Chondrocyte (in vitro differentiated cells): Measurements from ENCODE around the gene CNST. TPM values are rescaled to one million over a fixed set of nuclear protein-coding genes. Genes with fewer than 3 reads are reported as not detected.

Source experiments
- DNase-seq: peaks from one replicate; pipeline ENCODE4 v3.0.0; 2021; ENCODE audit warnings: mixed read lengths, low spot score
- H3K27ac Mint-ChIP-seq: one replicate; pipeline ENCODE4 v1.8.0; 2021; ENCODE audit warnings: mild to moderate bottlenecking, moderate library complexity, mixed read lengths; ENCODE audit not compliant: unreplicated experiment
- H3K27me3 Mint-ChIP-seq: 2 replicates; pipeline ENCODE4 v1.8.0; 2021; ENCODE audit warnings: low read depth, mixed read lengths
- H3K36me3 Mint-ChIP-seq: 2 replicates; pipeline ENCODE4 v1.8.0; 2021; ENCODE audit warnings: low read depth, mixed read lengths
- H3K4me1 Mint-ChIP-seq: 2 replicates; pipeline ENCODE4 v1.8.0; 2021; ENCODE audit warnings: low read depth, mild to moderate bottlenecking, mixed read lengths
- H3K4me3 Mint-ChIP-seq: one replicate; pipeline ENCODE4 v1.8.0; 2021; ENCODE audit warnings: mild to moderate bottlenecking, moderate library complexity, mixed read lengths; ENCODE audit not compliant: unreplicated experiment
- H3K9me3 Mint-ChIP-seq: 2 replicates; pipeline ENCODE4 v1.8.0; 2021; ENCODE audit warnings: low read depth, mixed read lengths
- CTCF ChIP-seq: fragments of 200-600 bp; sonication (generic); IDR thresholded peaks from 2 replicates; pipeline ENCODE4 v1.5.0; 2021; ENCODE audit warnings: antibody characterized with exemption, mild to moderate bottlenecking, moderate library complexity
- total RNA-seq: library from RNA; stranded (reverse); gene quantifications from 3 replicates; pipeline ENCODE4 v1.2.1, GENCODE V29; 2021

Gene CNST
- total RNA-seq, 1 donor from 2014 or later: 22.3 TPM

GRCh38 chr1:246577720-246578106, 11.5 kb downstream of the CNST start:
- no peaks in the 10 kb centered on the region for H3K27me3 Mint-ChIP-seq
- H3K27ac Mint-ChIP-seq: peak overlapping the region; percentile 83
- H3K9me3 Mint-ChIP-seq: no peaks in the 10 kb centered on the region
- H3K36me3 Mint-ChIP-seq: no peaks in the 10 kb centered on the region
- H3K4me3 Mint-ChIP-seq: no peak overlapping the region
- no peak for DNase-seq
- no peak for TF ChIP-seq CTCF
- H3K4me1 Mint-ChIP-seq: peaks cover 68% of the 10 kb centered on the region

GRCh38 chr1:246579818-246580217, 13.6 kb downstream of the CNST start:
- Mint-ChIP-seq H3K4me1 (peaks cover 79% of the 10 kb centered on the region), H3K36me3 (peaks cover 2% of the 10 kb centered on the region), H3K4me3 (no peak overlapping the region), H3K27me3 (no peaks in the 10 kb centered on the region), H3K27ac (peak overlapping the region; percentile 62), H3K9me3 (no peaks in the 10 kb centered on the region)
- DNase-seq: no peak
- no peak for TF ChIP-seq CTCF

- no peak for TF ChIP-seq CTCF
- Mint-ChIP-seq H3K27ac (peak overlapping the region; percentile 62), H3K4me1 (peaks cover 80% of the 10 kb centered on the region), H3K4me3 (peak overlapping the region; percentile 24), H3K36me3 (peaks cover 2% of the 10 kb centered on the region), H3K9me3 (no peaks in the 10 kb centered on the region), H3K27me3 (no peaks in the 10 kb centered on the region)
- DNase-seq: no peak
These were observed 14.5 kb downstream of the CNST start for GRCh38 chr1:246580497-246581370.

GRCh38 chr1:246582301-246583055, 16.2 kb downstream of the CNST start:
- no peak for DNase-seq
- H3K27me3 Mint-ChIP-seq: no peaks in the 10 kb centered on the region
- peaks cover 2% of the 10 kb centered on the region for H3K36me3 Mint-ChIP-seq
- H3K4me1 Mint-ChIP-seq: peaks cover 79% of the 10 kb centered on the region
- H3K9me3 Mint-ChIP-seq: no peaks in the 10 kb centered on the region
- no peak overlapping the region for H3K27ac Mint-ChIP-seq
- no peak overlapping the region for H3K4me3 Mint-ChIP-seq
- TF ChIP-seq CTCF: no peak

- no peaks in the 10 kb centered on the region for H3K27me3 Mint-ChIP-seq
- DNase-seq: no peak
- H3K9me3 Mint-ChIP-seq: no peaks in the 10 kb centered on the region
- H3K4me3 Mint-ChIP-seq: no peak overlapping the region
- no peak for TF ChIP-seq CTCF
- H3K27ac Mint-ChIP-seq: peak overlapping the region; percentile 19
- peaks cover 79% of the 10 kb centered on the region for H3K4me1 Mint-ChIP-seq
- H3K36me3 Mint-ChIP-seq: peaks cover 2% of the 10 kb centered on the region
These were observed 16.8 kb downstream of the CNST start for GRCh38 chr1:246583056-246583440.
